ENCODE measurements around the gene AHNAK2.

- TF ChIP-seq, protein P1, sequence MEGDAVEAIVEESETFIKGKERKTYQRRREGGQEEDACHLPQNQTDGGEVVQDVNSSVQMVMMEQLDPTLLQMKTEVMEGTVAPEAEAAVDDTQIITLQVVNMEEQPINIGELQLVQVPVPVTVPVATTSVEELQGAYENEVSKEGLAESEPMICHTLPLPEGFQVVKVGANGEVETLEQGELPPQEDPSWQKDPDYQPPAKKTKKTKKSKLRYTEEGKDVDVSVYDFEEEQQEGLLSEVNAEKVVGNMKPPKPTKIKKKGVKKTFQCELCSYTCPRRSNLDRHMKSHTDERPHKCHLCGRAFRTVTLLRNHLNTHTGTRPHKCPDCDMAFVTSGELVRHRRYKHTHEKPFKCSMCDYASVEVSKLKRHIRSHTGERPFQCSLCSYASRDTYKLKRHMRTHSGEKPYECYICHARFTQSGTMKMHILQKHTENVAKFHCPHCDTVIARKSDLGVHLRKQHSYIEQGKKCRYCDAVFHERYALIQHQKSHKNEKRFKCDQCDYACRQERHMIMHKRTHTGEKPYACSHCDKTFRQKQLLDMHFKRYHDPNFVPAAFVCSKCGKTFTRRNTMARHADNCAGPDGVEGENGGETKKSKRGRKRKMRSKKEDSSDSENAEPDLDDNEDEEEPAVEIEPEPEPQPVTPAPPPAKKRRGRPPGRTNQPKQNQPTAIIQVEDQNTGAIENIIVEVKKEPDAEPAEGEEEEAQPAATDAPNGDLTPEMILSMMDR (IDR thresholded peaks at IDR 0.05; ENCODE audit: low read length) = no peak
- no peak for TF ChIP-seq EZH2 (optimal IDR thresholded peaks at IDR 0.05; ENCODE audit: low read depth, low read length)
Observed at GRCh38 chr14:104927432-104927816, 50.8 kb downstream of the AHNAK2 start.

Measured in MM.1S (cell line).